Ecto neural progenitor cell (in vitro differentiated cells): ENCODE results near the gene KPNA6.
A peak's percentile ranks its signal among the peaks of the same experiment; 100 is the strongest.
"Not testable (repeated sequence)": the region's sequence is repeated elsewhere in the genome, so short reads cannot be mapped to it uniquely, and the experiment has no call there.

Experiments used
- DNase-seq: peaks from one replicate; pipeline ENCODE4 v3.0.0-alpha.2; 2018; ENCODE audit warnings: low spot score

Gene KPNA6

GRCh38 chr1:32107742-32108661 is at the start of gene KPNA6:
Gene KPNA6, plus strand, starts transcription at chr1:32108056. Its CDS starts 75 bp downstream, at chr1:32108131.
- DNase-seq: peak; percentile 94

GRCh38 chr1:32060914-32061313 is 46.9 kb upstream of the KPNA6 start:
- no peak for DNase-seq

GRCh38 chr1:32062867-32063230 is 45.0 kb upstream of the KPNA6 start:
- no peak for DNase-seq

- no peak for DNase-seq
Measured at GRCh38 chr1:32063261-32063681, 44.6 kb upstream of the KPNA6 start.

GRCh38 chr1:32065613-32066488 is 42.0 kb upstream of the KPNA6 start:
- not testable (repeated sequence) for DNase-seq

- no peak for DNase-seq
Measured at GRCh38 chr1:32066489-32066873, 41.4 kb upstream of the KPNA6 start.

- peak; percentile 54 for DNase-seq
Measured at GRCh38 chr1:32068957-32069588, 38.8 kb upstream of the KPNA6 start.

GRCh38 chr1:32071758-32072621 is 35.9 kb upstream of the KPNA6 start:
- DNase-seq: no peak

- peak; percentile 97 for DNase-seq
Measured at GRCh38 chr1:32072622-32073298, 35.1 kb upstream of the KPNA6 start, which contains the start of gene TMEM39B. Gene TMEM39B, plus strand, starts transcription at chr1:32072939. Its CDS starts 109 bp downstream, at chr1:32073048.

- DNase-seq: peak; percentile 99
Measured at GRCh38 chr1:32073299-32074229, 34.3 kb upstream of the KPNA6 start.

GRCh38 chr1:32074841-32075240 is 33.0 kb upstream of the KPNA6 start:
- no peak for DNase-seq

- DNase-seq: no peak
Measured at GRCh38 chr1:32077451-32077850, 30.4 kb upstream of the KPNA6 start.

GRCh38 chr1:32082022-32082421 is 25.8 kb upstream of the KPNA6 start:
- DNase-seq: no peak

GRCh38 chr1:32086381-32086780 is 21.5 kb upstream of the KPNA6 start:
- DNase-seq: not testable (repeated sequence)

- no peak for DNase-seq
Measured at GRCh38 chr1:32091176-32091575, 16.7 kb upstream of the KPNA6 start.

- DNase-seq: no peak
Measured at GRCh38 chr1:32091591-32091990, 16.3 kb upstream of the KPNA6 start.

- DNase-seq: no peak
Measured at GRCh38 chr1:32094746-32095521, 12.9 kb upstream of the KPNA6 start.

- DNase-seq: no peak
Measured at GRCh38 chr1:32099426-32099825, 8.4 kb upstream of the KPNA6 start.

GRCh38 chr1:32100359-32100758 is 7.5 kb upstream of the KPNA6 start:
- DNase-seq: no peak
